ENCODE measurements around the gene TIE1. TPM values are rescaled to one million over a fixed set of nuclear protein-coding genes. Genes with fewer than 3 reads are reported as not detected.
A peak's percentile ranks its signal among the peaks of the same experiment; 100 is the strongest.

Gene TIE1
- polyA plus RNA-seq, 12 donors, result 37.4 to 53.1 (median 40.9) TPM; not detected in 1

- peak; percentile 19 for DNase-seq
Measured at GRCh38 chr1:43329995-43330751, 29.4 kb downstream of the TIE1 start.

DNA sequence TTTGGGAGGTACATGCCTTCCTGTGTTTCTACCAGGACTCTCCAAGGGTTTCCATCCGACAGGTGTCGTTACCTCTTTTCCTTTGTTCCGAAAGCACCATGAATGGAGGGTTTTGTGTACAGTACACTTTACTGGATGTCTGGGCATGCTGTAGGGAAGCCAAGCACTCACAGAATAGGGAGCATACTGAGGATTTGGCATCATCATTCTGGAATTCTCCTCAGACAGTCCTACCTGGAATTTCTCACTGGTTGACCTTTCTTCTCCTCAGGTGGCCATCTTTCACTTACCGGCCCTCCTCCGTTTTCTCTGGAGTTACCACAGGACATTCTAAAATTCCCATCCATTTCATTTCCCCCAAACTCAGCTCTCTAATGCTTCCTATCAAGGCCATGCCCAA lies 30.9 kb downstream of the TIE1 start:
- no peak for DNase-seq

DNA sequence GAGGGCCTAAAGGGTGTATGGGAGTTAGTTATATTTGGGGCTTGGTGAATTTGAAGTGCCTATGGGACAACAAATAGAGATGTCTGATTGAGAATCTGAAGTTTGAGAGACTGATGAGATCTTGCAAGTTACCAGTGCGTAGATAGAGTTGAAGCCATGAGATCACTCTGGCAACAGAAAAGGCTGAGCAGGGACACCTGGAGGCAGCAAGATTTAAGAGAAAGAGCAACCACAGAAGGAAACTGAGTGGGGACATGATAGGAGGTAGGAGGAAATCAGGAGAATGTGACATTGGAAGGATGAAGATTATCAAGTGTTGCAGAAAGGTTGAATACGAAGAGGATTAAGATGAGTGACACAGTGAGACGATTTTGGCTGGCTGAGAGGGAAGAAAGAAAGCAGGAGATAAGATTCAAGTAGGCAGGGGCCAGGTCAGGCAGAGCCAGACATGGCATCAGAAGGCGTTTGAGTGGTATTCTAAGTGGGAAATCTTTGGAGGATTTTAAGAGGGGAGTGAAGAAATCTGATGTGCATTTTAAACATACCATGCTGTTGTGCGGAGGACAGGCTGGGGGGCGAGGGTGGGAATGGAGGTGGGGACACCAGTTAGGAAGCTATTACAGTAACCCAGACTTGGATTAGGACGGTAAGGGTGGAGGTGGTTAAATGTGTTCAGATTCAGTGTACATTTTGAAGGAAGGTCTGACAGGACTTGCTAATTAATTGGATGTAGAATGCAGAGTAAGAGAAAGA lies 33.8 kb downstream of the TIE1 start:
- no peak for DNase-seq

- no peak for DNase-seq
Measured at GRCh38 chr1:43337588-43337987, 36.8 kb downstream of the TIE1 start, which contains the start of gene MPL. TSS of gene MPL (plus strand) at chr1:43337818. CDS start at chr1:43337849, 31 bp downstream.

GRCh38 chr1:43338001-43338400 lies 37.2 kb downstream of the TIE1 start:
- no peak for DNase-seq

DNA sequence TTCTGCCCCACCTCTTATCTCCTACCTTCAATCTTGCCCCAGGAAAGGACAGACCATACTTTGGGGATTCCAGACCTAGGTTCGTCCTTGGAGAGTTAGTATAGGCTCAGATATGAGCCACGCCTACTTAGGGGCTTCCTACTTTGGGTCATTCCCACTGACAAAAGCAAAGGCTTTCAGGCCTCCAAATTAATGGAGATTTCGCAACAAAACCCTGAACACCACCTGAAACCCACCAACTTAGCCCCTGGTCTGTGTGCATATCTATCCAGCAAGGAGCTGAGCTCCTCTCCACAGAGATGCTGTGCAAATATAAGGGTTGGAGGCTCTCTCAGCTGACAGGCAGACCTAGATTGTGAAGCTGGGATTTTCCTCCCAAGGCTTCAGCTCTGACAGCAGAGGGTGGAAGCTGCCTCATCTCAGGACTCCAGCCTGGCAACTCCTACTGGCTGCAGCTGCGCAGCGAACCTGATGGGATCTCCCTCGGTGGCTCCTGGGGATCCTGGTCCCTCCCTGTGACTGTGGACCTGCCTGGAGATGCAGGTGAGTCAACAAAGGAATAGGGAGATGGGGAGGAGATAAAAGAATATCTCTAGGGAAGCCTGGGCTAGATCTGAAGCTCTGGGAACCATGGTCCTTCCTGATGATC lies 38.9 kb downstream of the TIE1 start:
- DNase-seq, result no peak

- DNase-seq, result no peak
Measured at GRCh38 chr1:43340559-43340958, 39.8 kb downstream of the TIE1 start.

DNA sequence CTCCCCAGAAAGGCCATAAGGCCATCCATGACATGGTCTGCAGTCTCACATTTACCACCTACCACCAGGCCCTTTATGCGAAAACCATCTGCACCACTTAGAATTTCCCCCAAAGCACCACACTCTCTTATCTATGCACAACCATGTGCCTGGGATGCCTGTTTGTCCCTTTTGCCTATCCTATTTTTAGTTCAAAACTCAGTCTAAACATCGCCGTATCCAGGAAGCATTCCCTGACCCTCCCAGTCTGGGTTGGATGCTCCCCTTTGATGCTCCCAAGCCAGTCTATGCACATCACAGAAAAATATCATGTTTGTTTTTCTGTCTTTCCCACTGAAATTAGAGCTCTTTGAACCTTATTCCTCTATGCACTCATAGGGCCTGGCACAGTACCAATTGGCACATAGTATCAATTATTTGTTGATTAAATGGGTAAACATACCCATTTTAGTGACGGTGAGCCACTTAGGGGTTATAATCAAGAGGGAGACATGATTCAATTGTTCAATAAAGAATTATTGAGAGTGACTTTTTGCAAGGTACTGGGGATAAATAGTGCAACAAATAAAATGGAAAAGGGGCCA lies 43.6 kb downstream of the TIE1 start:
- no peak for DNase-seq

DNA sequence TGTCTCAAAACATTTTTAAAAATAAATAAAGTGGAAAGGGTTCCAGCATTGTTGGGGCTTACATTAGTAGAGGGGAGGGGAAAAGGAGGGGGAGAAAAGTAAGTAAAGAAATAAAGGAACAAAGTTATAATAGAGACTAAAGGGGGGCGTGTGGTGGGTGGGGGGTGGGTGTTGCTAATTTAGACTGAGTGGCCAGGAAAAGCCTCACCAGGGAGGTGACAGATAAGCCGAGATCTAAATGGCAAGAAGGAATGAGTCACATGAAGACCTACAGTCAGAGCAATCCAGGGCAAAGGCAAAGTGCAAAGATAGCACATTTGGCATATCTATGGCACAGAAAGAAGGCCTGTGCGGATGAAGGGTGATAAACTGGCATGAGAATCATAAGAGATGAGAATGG lies 44.3 kb downstream of the TIE1 start:
- DNase-seq, result no peak

DNA sequence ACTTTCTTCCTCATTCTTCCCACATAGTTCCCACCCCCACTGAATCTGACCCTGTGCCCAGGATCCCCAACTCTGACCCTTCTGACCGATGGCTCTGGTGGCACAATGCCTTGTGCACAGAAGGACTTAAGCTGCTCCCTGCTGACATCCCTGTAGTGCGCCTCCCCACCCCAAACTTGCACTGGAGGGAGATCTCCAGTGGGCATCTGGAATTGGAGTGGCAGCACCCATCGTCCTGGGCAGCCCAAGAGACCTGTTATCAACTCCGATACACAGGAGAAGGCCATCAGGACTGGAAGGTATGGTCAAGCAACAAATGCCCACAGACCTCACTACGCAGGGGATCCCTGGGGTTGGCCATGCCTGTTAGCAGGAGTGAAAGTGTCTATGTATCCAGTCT lies 45.9 kb downstream of the TIE1 start:
- no peak for DNase-seq

- DNase-seq, result no peak
Measured at GRCh38 chr1:43348343-43348808, 47.6 kb downstream of the TIE1 start.

- DNase-seq, result peak; percentile 35
Measured at GRCh38 chr1:43348809-43349593, 48.2 kb downstream of the TIE1 start.

DNA sequence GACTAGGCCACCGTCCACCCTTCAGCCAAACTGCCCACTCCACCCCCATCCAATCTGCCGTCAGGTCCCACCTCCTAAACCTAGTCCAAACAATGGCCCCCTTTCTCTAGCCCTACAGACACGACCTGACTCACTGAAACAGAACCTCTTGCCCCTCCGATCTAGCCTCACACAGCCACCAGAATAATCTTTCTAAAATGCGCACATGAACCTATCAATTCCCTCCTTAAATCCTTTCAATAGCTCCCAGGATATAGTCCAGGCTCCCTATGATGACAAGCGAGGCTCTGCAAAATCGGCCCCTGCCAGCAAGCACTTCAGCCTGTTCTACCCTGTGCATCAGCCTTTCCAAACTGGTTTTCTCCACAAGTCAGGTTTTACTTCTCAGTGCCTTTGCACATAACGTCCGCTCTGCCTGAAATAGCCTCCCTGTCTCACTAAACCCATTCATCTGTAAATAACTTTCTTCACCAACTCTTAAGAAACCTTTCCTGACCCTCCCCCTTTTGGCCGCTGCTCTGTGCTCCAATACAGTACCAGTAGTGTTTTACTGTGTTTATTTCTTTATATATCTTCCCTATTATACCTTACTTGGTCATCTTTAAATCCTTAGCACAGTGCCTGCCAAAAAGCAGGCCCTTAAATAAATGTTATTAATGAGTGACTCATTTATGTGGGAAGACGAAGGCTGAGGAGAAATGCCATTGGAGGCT lies 49.0 kb downstream of the TIE1 start:
- no peak for DNase-seq

- DNase-seq, result no peak
Measured at GRCh38 chr1:43350976-43351375, 50.2 kb downstream of the TIE1 start.

DNA sequence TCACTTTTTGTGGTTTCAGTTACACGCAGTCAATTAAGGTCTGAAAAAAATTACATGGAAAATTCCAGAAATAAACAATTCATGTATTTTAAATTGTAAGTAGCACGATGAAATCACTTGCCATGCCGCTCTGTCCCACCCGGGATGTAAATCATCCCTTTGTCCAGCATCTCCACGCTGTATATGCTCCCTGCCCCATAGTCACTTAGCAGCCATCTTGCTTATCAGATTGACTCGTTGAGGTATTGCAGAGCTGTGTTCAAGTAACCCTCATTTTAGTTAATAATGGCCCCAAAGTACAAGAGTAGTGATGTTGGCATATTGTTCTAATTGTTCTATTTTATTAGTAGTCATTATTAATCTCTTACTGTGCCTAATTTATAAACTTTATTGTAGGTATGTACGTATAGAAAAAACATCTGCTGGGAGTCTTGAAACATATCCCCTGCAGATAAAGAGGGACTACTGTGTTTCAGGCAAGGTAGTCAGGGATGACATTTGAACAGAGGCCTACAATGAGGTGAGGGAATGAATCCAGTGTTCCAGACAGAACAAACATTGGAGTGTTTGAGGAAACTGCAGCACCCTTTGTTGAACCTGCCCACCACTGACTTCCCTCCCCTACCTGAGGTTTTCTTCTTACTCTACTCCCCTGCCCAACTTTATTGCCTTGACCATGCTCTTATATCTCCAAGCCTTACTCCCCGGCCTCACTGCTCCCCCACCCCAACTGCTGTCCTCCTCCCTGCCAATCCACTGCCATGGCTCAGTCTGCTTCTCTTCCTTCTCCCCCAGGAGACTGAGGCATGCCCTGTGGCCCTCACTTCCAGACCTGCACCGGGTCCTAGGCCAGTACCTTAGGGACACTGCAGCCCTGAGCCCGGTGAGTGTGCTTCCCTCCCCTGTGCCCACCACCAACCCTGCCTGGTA lies 50.9 kb downstream of the TIE1 start:
- DNase-seq, result no peak

DNA sequence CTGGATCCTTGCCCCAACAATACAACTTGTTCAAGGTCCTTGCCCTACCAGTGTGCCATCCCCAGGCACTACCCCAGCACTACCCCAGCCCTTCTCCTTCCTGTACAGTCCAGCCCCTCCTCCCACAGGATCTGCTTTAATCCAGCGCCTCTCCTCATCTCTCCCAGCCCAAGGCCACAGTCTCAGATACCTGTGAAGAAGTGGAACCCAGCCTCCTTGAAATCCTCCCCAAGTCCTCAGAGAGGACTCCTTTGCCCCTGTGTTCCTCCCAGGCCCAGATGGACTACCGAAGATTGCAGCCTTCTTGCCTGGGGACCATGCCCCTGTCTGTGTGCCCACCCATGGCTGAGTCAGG lies 51.5 kb downstream of the TIE1 start:
- DNase-seq, result no peak

- DNase-seq, result no peak
Measured at GRCh38 chr1:43352881-43353280, 52.1 kb downstream of the TIE1 start.

DNA sequence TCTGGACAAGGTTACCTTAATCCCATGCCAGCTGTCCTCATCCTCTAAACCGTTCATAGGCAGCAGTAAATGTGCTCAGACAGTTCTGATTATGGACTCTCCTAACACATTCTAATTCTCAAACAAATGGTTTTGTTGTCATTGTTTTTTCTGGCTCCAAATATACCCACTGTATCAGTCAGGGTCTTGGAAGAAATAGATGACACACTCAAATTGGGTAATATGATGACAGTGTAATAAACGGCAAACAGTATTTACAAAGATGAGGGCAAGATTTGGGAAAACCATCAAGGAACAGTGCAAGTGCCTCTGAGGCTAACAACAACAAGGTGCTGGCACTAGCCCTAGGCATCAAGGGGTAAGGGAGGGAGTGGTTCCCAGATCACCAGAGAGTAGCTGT lies 53.7 kb downstream of the TIE1 start:
- no peak for DNase-seq

- DNase-seq, result no peak
Measured at GRCh38 chr1:43354936-43355335, 54.2 kb downstream of the TIE1 start.

DNA sequence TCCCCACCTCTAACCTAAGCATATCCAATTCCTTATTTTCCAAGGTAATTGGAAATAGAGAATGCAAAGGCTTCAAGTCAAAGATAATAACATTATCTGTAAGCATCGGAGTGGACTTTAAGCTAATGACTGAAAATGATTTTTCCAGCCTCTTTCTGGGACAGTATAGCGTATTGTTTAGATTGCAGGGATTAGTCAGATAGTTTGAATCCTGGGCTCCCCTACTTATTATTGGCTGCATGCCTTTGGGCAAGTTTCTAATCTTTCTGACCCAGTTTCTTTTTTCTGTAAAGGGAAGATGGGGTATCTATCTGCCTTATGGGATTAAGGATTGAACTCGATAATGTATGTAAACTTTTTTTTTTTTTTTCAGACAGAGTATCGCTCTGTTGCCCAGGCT lies 56.5 kb downstream of the TIE1 start:
- DNase-seq, result no peak
